GM12878 (cell line): ENCODE data around the gene PACS1. TPM values are rescaled to one million over a fixed set of nuclear protein-coding genes. Genes with fewer than 3 reads are reported as not detected.
A peak's percentile ranks its signal among the peaks of the same experiment; 100 is the strongest.

Experiments used
- ATAC-seq: fragments of 200-7000 bp; cut with Tn5 transposase; 3 replicates; pipeline ENCODE4 v1.9.1; 2020; ENCODE audit warnings: mild to moderate bottlenecking, moderate library complexity
- BruUV-seq: library from RNA; stranded (reverse); fragments of 400-500 nt; replicated peaks from 2 replicates; lab custom pipeline; 2021; lab: Mats Ljungman, UMichigan
- CTCF ChIA-PET: fragments of 300-600 bp; sonication (Branson Sonifier 250); formaldehyde crosslinking; extraction: SDS; loops from one replicate; lab custom pipeline; 2021; ENCODE audit warnings: inconsistent platforms; lab: Yijun Ruan, JAX
- POLR2A ChIA-PET: fragments of 350-600 bp; formaldehyde crosslinking; extraction: SDS; loops from one replicate; lab custom pipeline; 2021; ENCODE audit warnings: inconsistent platforms; lab: Charles Lee
- RAD21 ChIA-PET: fragments of 300-600 bp; sonication (Branson Sonifier 250); formaldehyde crosslinking; loops from one replicate; lab custom pipeline; 2023; ENCODE audit warnings: antibody characterized with exemption; ENCODE audit not compliant: unreplicated experiment; lab: Charles Lee
- SMC1A ChIA-PET: fragments of 300-600 bp; sonication (Branson Sonifier 250); formaldehyde crosslinking; loops from one replicate; lab custom pipeline; 2023; ENCODE audit not compliant: unreplicated experiment, uncharacterized antibody; lab: Charles Lee
- DNase-seq: peaks from one replicate; pipeline ENCODE4 v3.0.0-alpha.2; 2011; ENCODE audit warnings: low read depth, low spot score
- FAIRE-seq: peaks from 3 replicates; lab custom pipeline; 2011; peaks lifted over from hg19 to GRCh38; lab: Jason Lieb, UNC
- H2AFZ ChIP-seq: 2 replicates; pipeline ENCODE4 v1.6.0; 2011; ENCODE audit warnings: low read depth, low read length, control low read depth; ENCODE audit not compliant: control insufficient read depth
- H3K27ac ChIP-seq: 2 replicates; pipeline ENCODE4 v1.5.1; 2011; ENCODE audit warnings: control low read depth; ENCODE audit not compliant: control insufficient read depth, insufficient read depth
- H3K27me3 ChIP-seq, 2 experiments: replicated peaks in 1 of 2; 2 replicates each; pipeline versions ENCODE4 v1.6.0 to v1.6.1; 2011; ENCODE audit warnings: low read length in 1 of 2; ENCODE audit not compliant: control insufficient read depth in 2 of 2, insufficient read depth in 2 of 2
- H3K36me3 ChIP-seq, 2 experiments: 2 replicates each; pipeline ENCODE4 v1.5.1; 2011; ENCODE audit warnings: low read length in 1 of 2; ENCODE audit not compliant: control insufficient read depth in 2 of 2, insufficient read depth in 2 of 2
- H3K4me1 ChIP-seq: 2 replicates; pipeline ENCODE4 v1.6.1; 2011; ENCODE audit warnings: mild to moderate bottlenecking, low read length, moderate library complexity, mixed read lengths; ENCODE audit not compliant: control insufficient read depth, insufficient read depth
- H3K4me2 ChIP-seq: 2 replicates; pipeline ENCODE4 v1.6.0; 2011; ENCODE audit warnings: control low read depth; ENCODE audit not compliant: control insufficient read depth, insufficient read depth
- H3K4me3 ChIP-seq: fragments of 200-600 bp; sonication (generic); 2 replicates; pipeline ENCODE4 v1.5.1; 2016
- H3K79me2 ChIP-seq: 2 replicates; pipeline ENCODE4 v1.6.0; 2011; ENCODE audit warnings: low read length; ENCODE audit not compliant: control insufficient read depth, insufficient read depth
- H3K9ac ChIP-seq: 2 replicates; pipeline ENCODE4 v1.8.0; 2011; ENCODE audit warnings: low read length, control low read depth, mixed read lengths; ENCODE audit not compliant: control insufficient read depth, insufficient read depth
- H3K9me3 ChIP-seq: replicated peaks from 3 replicates; pipeline ENCODE4 v1.5.1; 2011; ENCODE audit warnings: mild to moderate bottlenecking, low read length; ENCODE audit not compliant: control insufficient read depth, insufficient read depth
- H4K20me1 ChIP-seq: 2 replicates; pipeline ENCODE4 v1.6.0; 2011; ENCODE audit not compliant: control insufficient read depth, insufficient read depth
- CBFB ChIP-seq: IDR thresholded peaks from 2 replicates; pipeline ENCODE4 v1.6.1; 2016; ENCODE audit warnings: antibody characterized with exemption, low read depth
- DPF2 ChIP-seq: fragments of 450-650 bp; IDR thresholded peaks from 2 replicates; pipeline ENCODE4 v1.6.1; 2017; ENCODE audit warnings: mild to moderate bottlenecking
- EGR1 ChIP-seq, 2 experiments: IDR thresholded peaks; 1 replicate in 1 of 2; 2 replicates in 1 of 2; pipeline ENCODE4 v1.6.1; 2011 to 2012; ENCODE audit warnings: low read depth in 2 of 2, low read length in 2 of 2, borderline replicate concordance in 1 of 2, mild to moderate bottlenecking in 1 of 2, moderate library complexity in 1 of 2
- IKZF1 ChIP-seq: fragments of 450-650 bp; conservative IDR thresholded peaks from 2 replicates; pipeline ENCODE4 v1.6.1; 2017; ENCODE audit warnings: antibody characterized with exemption, mild to moderate bottlenecking
- IKZF2 ChIP-seq, 2 experiments: fragments of 450-650 bp; IDR thresholded peaks; 2 replicates each; pipeline ENCODE4 v1.6.1; 2017; ENCODE audit warnings: mild to moderate bottlenecking in 2 of 2, moderate library complexity in 2 of 2
- JUNB ChIP-seq: IDR thresholded peaks from 2 replicates; pipeline ENCODE4 v1.6.1; 2016; ENCODE audit warnings: antibody characterized with exemption, mild to moderate bottlenecking
- JUND ChIP-seq: IDR thresholded peaks from 2 replicates; pipeline ENCODE4 v1.6.1; 2012; ENCODE audit warnings: low read depth, mild to moderate bottlenecking, low read length, improper control_type of control experiment, moderate library complexity
- LARP7 ChIP-seq: fragments of 450-650 bp; IDR thresholded peaks from 2 replicates; pipeline ENCODE4 v1.6.1; 2017; ENCODE audit warnings: mild to moderate bottlenecking
- MTA3 ChIP-seq: IDR thresholded peaks from 2 replicates; pipeline ENCODE4 v1.6.1; 2012; ENCODE audit warnings: low read length, inconsistent platforms, borderline replicate concordance
- NBN ChIP-seq: fragments of 450-650 bp; IDR thresholded peaks from 2 replicates; pipeline ENCODE4 v1.6.1; 2016
- NR2C2 ChIP-seq: IDR thresholded peaks from 2 replicates; pipeline ENCODE4 v1.6.1; 2011; ENCODE audit warnings: borderline replicate concordance, low read depth; ENCODE audit not compliant: control insufficient read depth, insufficient read length
- POLR2A ChIP-seq: IDR thresholded peaks from 2 replicates; pipeline ENCODE4 v1.6.1; 2011; ENCODE audit warnings: low read depth, mild to moderate bottlenecking, low read length
- POLR2AphosphoS2 ChIP-seq: IDR thresholded peaks from 2 replicates; pipeline ENCODE4 v1.6.1; 2011; ENCODE audit warnings: low read depth, mild to moderate bottlenecking, low read length, improper control_type of control experiment, moderate library complexity
- RUNX3 ChIP-seq: IDR thresholded peaks from 2 replicates; pipeline ENCODE4 v1.6.1; 2012; ENCODE audit warnings: low read length, inconsistent platforms
- SREBF2 ChIP-seq: IDR thresholded peaks from 2 replicates; pipeline ENCODE4 v1.6.1; 2012; ENCODE audit warnings: mild to moderate bottlenecking, low read length
- YY1 ChIP-seq: IDR thresholded peaks from 2 replicates; pipeline ENCODE4 v1.6.1; 2011; ENCODE audit warnings: low read depth, mild to moderate bottlenecking, low read length
- ZSCAN29 ChIP-seq: fragments of 450-650 bp; IDR thresholded peaks from 2 replicates; pipeline ENCODE4 v1.6.1; 2017; ENCODE audit warnings: mild to moderate bottlenecking, moderate library complexity
- WGBS: methylation state at CpG from one replicate; pipeline ENCODE4 v1.1.6; 2016; ENCODE audit warnings: low lambda C conversion rate; ENCODE audit not compliant: insufficient replicate concordance, insufficient coverage; ENCODE audit errors: missing lambda C conversion rate; 5-methylcytosine and 5-hydroxymethylcytosine counted together
- in situ Hi-C: fragments of 300-500 bp; cut with MboI; formaldehyde crosslinking; loops from 9 replicates; pipeline ENCODE4 v1.14.3; 2018; ENCODE audit warnings: mixed read lengths
- intact Hi-C: fragments of 100-400 bp; cut with micrococcal nuclease; formaldehyde crosslinking; loops from one replicate; pipeline ENCODE4 v1.14.2; 2022; ENCODE audit not compliant: unreplicated experiment
- polyA plus RNA-seq, 11 experiments: library from polyadenylated mRNA; depleted of rRNA in 4 of 11; unstranded in 6 of 11; stranded (reverse) in 5 of 11; fragments of >200 nt; fragmentation: Nextera tagmentation in 4 of 11; fragmentation: Illumina TruSeq in 1 of 11; extraction: Ambion mirVana in 4 of 11; extraction: Trizol in 1 of 11; gene quantifications; 1 replicate in 1 of 11; 2 replicates in 10 of 11; pipeline versions ENCODE4 v1.2.1 to v1.2.3, GENCODE V29; 2011 to 2016; ENCODE audit warnings: inconsistent platforms in 2 of 11, missing spikeins in 2 of 11, low read depth in 1 of 11
- total RNA-seq, 4 experiments: library from RNA; depleted of rRNA in 3 of 4; stranded (reverse); fragments of >200 nt in 3 of 4; fragmentation: Illumina TruSeq in 1 of 4; extraction: Trizol in 1 of 4; gene quantifications; 2 replicates each; pipeline versions ENCODE4 v1.2.1 to v1.2.3, GENCODE V29; 2013 to 2021
- TF ChIP-seq, protein P1 (sequence below): fragments of 450-650 bp; IDR thresholded peaks from 2 replicates; pipeline ENCODE4 v1.6.1; 2016; ENCODE audit warnings: mild to moderate bottlenecking
- TF ChIP-seq, protein P2 (sequence below): IDR thresholded peaks from 2 replicates; pipeline ENCODE4 v1.6.1; 2012; ENCODE audit warnings: low read length, inconsistent platforms

PACS1 gene
- total and polyA plus RNA-seq, 10 of the 15 experiments (the other 5 are each of a cell fraction or from before 2014, with no cell fraction given) = 1.1 to 74.3 (median 17.9) TPM

DNA sequence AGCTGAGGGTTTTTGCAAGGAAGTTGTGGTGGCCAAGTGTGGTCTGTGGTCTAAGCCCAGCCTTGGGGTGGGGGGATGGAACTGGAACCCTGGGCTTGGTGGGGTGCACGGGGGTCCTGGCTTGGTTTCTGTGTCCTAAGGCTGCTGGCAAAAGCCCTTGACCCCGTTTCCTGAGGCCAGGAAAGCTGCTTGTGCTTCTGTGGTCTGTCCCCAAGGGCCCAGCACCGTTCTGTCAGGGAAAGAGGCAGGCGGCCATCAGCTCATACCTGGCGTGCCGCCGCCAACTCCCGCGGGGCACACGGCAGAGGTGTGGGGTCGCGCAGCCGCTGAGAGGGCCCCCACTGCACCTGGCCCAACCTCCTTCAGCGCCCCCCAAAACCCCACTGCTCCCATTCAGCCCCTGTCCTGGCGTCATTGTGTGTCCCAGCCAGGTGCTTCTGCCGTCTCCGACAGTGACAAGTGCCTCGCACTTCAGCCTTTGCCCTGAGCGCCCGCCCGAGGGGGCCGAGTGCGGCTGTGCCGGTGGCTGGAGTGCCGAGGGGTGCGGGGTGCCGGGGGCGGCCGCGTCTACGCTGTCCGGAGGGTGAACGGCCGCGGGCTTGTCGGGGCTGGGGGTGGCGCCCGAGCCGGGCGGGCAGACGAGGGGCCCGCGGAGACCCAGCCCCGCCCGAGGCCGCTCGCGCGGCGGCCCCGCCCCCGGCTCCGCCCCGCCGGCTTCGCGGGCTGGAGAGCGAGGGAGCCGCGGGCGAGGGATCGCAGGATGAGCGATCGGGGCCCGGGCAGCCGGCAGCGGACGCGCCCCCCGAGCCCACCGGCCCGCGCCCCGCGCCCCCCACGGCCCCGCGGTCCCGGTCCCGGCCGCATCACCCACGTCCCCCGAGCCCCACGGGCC lies 207.6 kb downstream of the PACS1 start, which contains the start of gene CNIH2:
TSS of gene CNIH2 (plus strand) at position 705 of the 892 bp plus-strand sequence. CDS start 282 bp downstream, outside the sequence.
- H4K20me1 ChIP-seq = no peaks in the 10 kb centered on the region; the same call in 1 of the 2 replicates
- ChIA-PET SMC1A (interaction anchor here (1.0 to 1.1 kb wide), 2 partner anchors 10 to 11 kb away, joined by 3 to 4 read pairs; partner anchors contain the start of gene YIF1A), POLR2A (no interaction called here), RAD21 (no interaction called here), CTCF (interaction anchor here (1.3 kb wide), 1 partner anchor 19 kb away, joined by 3 read pairs; no protein-coding TSS in a partner anchor)
- H3K27ac ChIP-seq = no peak within 1 kb of the TSS
- TF ChIP-seq EGR1 (IDR thresholded peaks at IDR 0.05; ENCODE audit: borderline replicate concordance in 1 of 2, low read depth in 2 of 2, low read length in 2 of 2) = 0 out of 3 replicates have a peak, but pooled peaks of 1 of the 2 experiments have one; percentile 11
- 0 out of 2 replicates have a peak, but pooled peaks have one; percentile 52 for TF ChIP-seq DPF2
- no peak for TF ChIP-seq NBN
- no peak for TF ChIP-seq SREBF2
- TF ChIP-seq POLR2AphosphoS2 = 0 out of 2 replicates have a peak, but pooled peaks have one; percentile 34
- peak; percentile 38; the same call in 1 of the 2 replicates for TF ChIP-seq MTA3
- TF ChIP-seq IKZF1 = peak; percentile 19; the same call in 1 of the 2 replicates
- TF ChIP-seq YY1 = peak; percentile 1; the same call in 1 of the 2 replicates
- TF ChIP-seq, protein P1, sequence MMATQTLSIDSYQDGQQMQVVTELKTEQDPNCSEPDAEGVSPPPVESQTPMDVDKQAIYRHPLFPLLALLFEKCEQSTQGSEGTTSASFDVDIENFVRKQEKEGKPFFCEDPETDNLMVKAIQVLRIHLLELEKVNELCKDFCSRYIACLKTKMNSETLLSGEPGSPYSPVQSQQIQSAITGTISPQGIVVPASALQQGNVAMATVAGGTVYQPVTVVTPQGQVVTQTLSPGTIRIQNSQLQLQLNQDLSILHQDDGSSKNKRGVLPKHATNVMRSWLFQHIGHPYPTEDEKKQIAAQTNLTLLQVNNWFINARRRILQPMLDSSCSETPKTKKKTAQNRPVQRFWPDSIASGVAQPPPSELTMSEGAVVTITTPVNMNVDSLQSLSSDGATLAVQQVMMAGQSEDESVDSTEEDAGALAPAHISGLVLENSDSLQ = 0 out of 2 replicates have a peak, but pooled peaks have one; percentile 8
- no peak for TF ChIP-seq NR2C2
- peak; percentile 30; the same call in 1 of the 2 replicates for TF ChIP-seq CBFB
- TF ChIP-seq, protein P2, sequence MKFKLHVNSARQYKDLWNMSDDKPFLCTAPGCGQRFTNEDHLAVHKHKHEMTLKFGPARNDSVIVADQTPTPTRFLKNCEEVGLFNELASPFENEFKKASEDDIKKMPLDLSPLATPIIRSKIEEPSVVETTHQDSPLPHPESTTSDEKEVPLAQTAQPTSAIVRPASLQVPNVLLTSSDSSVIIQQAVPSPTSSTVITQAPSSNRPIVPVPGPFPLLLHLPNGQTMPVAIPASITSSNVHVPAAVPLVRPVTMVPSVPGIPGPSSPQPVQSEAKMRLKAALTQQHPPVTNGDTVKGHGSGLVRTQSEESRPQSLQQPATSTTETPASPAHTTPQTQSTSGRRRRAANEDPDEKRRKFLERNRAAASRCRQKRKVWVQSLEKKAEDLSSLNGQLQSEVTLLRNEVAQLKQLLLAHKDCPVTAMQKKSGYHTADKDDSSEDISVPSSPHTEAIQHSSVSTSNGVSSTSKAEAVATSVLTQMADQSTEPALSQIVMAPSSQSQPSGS = no peak
- TF ChIP-seq JUNB = no peak
- TF ChIP-seq ZSCAN29 = peak; percentile 96
- TF ChIP-seq RUNX3 = peak; percentile 75
- peak; percentile 50; the same call in 1 of the 2 replicates for TF ChIP-seq LARP7
- TF ChIP-seq IKZF2 (IDR thresholded peaks at IDR 0.05) = peak in 1 of 2 experiments; percentile 13; a peak in 1 of 4 replicates
- TF ChIP-seq JUND = no peak
- TF ChIP-seq POLR2A = peak; percentile 54; the same call in 1 of the 2 replicates
- no TSS peak for BruUV-seq
- H3K36me3 ChIP-seq = peaks cover 9 to 24% of the 10 kb centered on the region in 2 experiments
- no peaks in the 10 kb centered on the region for H3K27me3 ChIP-seq
- no peak within 1 kb of the TSS for H2AFZ ChIP-seq
- no peak for DNase-seq
- no peaks in the 10 kb centered on the region for H3K9me3 ChIP-seq
- no peaks in the 10 kb centered on the region for H3K79me2 ChIP-seq
- no peak within 1 kb of the TSS; the same call in 1 of the 2 replicates for H3K9ac ChIP-seq
- under 1% methylated on average over 30 of the region's 84 CpGs for WGBS
- intact Hi-C loops (no loop called here), in situ Hi-C loops (no loop called here)
- peak; percentile 56 for ATAC-seq
- FAIRE-seq = peak; percentile 35
- no peak within 1 kb of the TSS; the same call in 1 of the 2 replicates for H3K4me3 ChIP-seq
- peaks cover 8% of the 10 kb centered on the region for H3K4me1 ChIP-seq
- H3K4me2 ChIP-seq = peak within 1 kb of the TSS; percentile 69
